GM12878 (cell line): ENCODE measurements around the gene NUP50. TPM values are rescaled to one million over a fixed set of nuclear protein-coding genes. Genes with fewer than 3 reads are reported as not detected.

Experiments
- ATAC-seq: fragments of 200-7000 bp; cut with Tn5 transposase; 3 replicates; pipeline ENCODE4 v1.9.1; 2020; ENCODE audit warnings: mild to moderate bottlenecking, moderate library complexity
- BruUV-seq: library from RNA; stranded (reverse); fragments of 400-500 nt; replicated peaks from 2 replicates; lab custom pipeline; 2021; lab: Mats Ljungman, UMichigan
- CTCF ChIA-PET: fragments of 300-600 bp; sonication (Branson Sonifier 250); formaldehyde crosslinking; extraction: SDS; loops from one replicate; lab custom pipeline; 2021; ENCODE audit warnings: inconsistent platforms; lab: Yijun Ruan, JAX
- POLR2A ChIA-PET: fragments of 350-600 bp; formaldehyde crosslinking; extraction: SDS; loops from one replicate; lab custom pipeline; 2021; ENCODE audit warnings: inconsistent platforms; lab: Charles Lee
- RAD21 ChIA-PET: fragments of 300-600 bp; sonication (Branson Sonifier 250); formaldehyde crosslinking; loops from one replicate; lab custom pipeline; 2023; ENCODE audit warnings: antibody characterized with exemption; ENCODE audit not compliant: unreplicated experiment; lab: Charles Lee
- SMC1A ChIA-PET: fragments of 300-600 bp; sonication (Branson Sonifier 250); formaldehyde crosslinking; loops from one replicate; lab custom pipeline; 2023; ENCODE audit not compliant: unreplicated experiment, uncharacterized antibody; lab: Charles Lee
- DNase-seq: peaks from one replicate; pipeline ENCODE4 v3.0.0-alpha.2; 2011; ENCODE audit warnings: low read depth, low spot score
- FAIRE-seq: peaks from 3 replicates; lab custom pipeline; 2011; peaks lifted over from hg19 to GRCh38; lab: Jason Lieb, UNC
- H2AFZ ChIP-seq: 2 replicates; pipeline ENCODE4 v1.6.0; 2011; ENCODE audit warnings: low read depth, low read length, control low read depth; ENCODE audit not compliant: control insufficient read depth
- H3K27ac ChIP-seq: 2 replicates; pipeline ENCODE4 v1.5.1; 2011; ENCODE audit warnings: control low read depth; ENCODE audit not compliant: control insufficient read depth, insufficient read depth
- H3K27me3 ChIP-seq, 2 experiments: replicated peaks in 1 of 2; 2 replicates each; pipeline versions ENCODE4 v1.6.0 to v1.6.1; 2011; ENCODE audit warnings: low read length in 1 of 2; ENCODE audit not compliant: control insufficient read depth in 2 of 2, insufficient read depth in 2 of 2
- H3K36me3 ChIP-seq, 2 experiments: 2 replicates each; pipeline ENCODE4 v1.5.1; 2011; ENCODE audit warnings: low read length in 1 of 2; ENCODE audit not compliant: control insufficient read depth in 2 of 2, insufficient read depth in 2 of 2
- H3K4me1 ChIP-seq: 2 replicates; pipeline ENCODE4 v1.6.1; 2011; ENCODE audit warnings: mild to moderate bottlenecking, low read length, moderate library complexity, mixed read lengths; ENCODE audit not compliant: control insufficient read depth, insufficient read depth
- H3K4me2 ChIP-seq: 2 replicates; pipeline ENCODE4 v1.6.0; 2011; ENCODE audit warnings: control low read depth; ENCODE audit not compliant: control insufficient read depth, insufficient read depth
- H3K4me3 ChIP-seq: fragments of 200-600 bp; sonication (generic); 2 replicates; pipeline ENCODE4 v1.5.1; 2016
- H3K79me2 ChIP-seq: 2 replicates; pipeline ENCODE4 v1.6.0; 2011; ENCODE audit warnings: low read length; ENCODE audit not compliant: control insufficient read depth, insufficient read depth
- H3K9ac ChIP-seq: 2 replicates; pipeline ENCODE4 v1.8.0; 2011; ENCODE audit warnings: low read length, control low read depth, mixed read lengths; ENCODE audit not compliant: control insufficient read depth, insufficient read depth
- H3K9me3 ChIP-seq: replicated peaks from 3 replicates; pipeline ENCODE4 v1.5.1; 2011; ENCODE audit warnings: mild to moderate bottlenecking, low read length; ENCODE audit not compliant: control insufficient read depth, insufficient read depth
- H4K20me1 ChIP-seq: 2 replicates; pipeline ENCODE4 v1.6.0; 2011; ENCODE audit not compliant: control insufficient read depth, insufficient read depth
- ATF7 ChIP-seq: fragments of 450-650 bp; IDR thresholded peaks from 2 replicates; pipeline ENCODE4 v1.6.1; 2016; ENCODE audit warnings: low read depth, mild to moderate bottlenecking
- ESRRA ChIP-seq: IDR thresholded peaks from 2 replicates; pipeline ENCODE4 v1.6.1; 2012; ENCODE audit warnings: mild to moderate bottlenecking, low read length, improper control_type of control experiment
- MYC ChIP-seq: IDR thresholded peaks from 2 replicates; pipeline ENCODE4 v1.6.1; 2011; ENCODE audit warnings: mild to moderate bottlenecking, low read length, moderate library complexity, inconsistent platforms; ENCODE audit not compliant: insufficient read depth, insufficient replicate concordance, insufficient read length, severe bottlenecking
- NFIC ChIP-seq: IDR thresholded peaks from 2 replicates; pipeline ENCODE4 v1.6.1; 2012; ENCODE audit warnings: low read depth, mild to moderate bottlenecking, inconsistent platforms, low read length, moderate library complexity
- TCF7 ChIP-seq: IDR thresholded peaks from 2 replicates; pipeline ENCODE4 v1.6.1; 2014; ENCODE audit warnings: antibody characterized with exemption, borderline replicate concordance
- ZNF24 ChIP-seq: fragments of 450-650 bp; IDR thresholded peaks from 2 replicates; pipeline ENCODE4 v1.6.1; 2017; ENCODE audit warnings: antibody characterized with exemption, mild to moderate bottlenecking
- WGBS: methylation state at CpG from one replicate; pipeline ENCODE4 v1.1.6; 2016; ENCODE audit warnings: low lambda C conversion rate; ENCODE audit not compliant: insufficient replicate concordance, insufficient coverage; ENCODE audit errors: missing lambda C conversion rate; 5-methylcytosine and 5-hydroxymethylcytosine counted together
- in situ Hi-C: fragments of 300-500 bp; cut with MboI; formaldehyde crosslinking; loops from 9 replicates; pipeline ENCODE4 v1.14.3; 2018; ENCODE audit warnings: mixed read lengths
- intact Hi-C: fragments of 100-400 bp; cut with micrococcal nuclease; formaldehyde crosslinking; loops from one replicate; pipeline ENCODE4 v1.14.2; 2022; ENCODE audit not compliant: unreplicated experiment
- polyA plus RNA-seq, 11 experiments: library from polyadenylated mRNA; depleted of rRNA in 4 of 11; unstranded in 6 of 11; stranded (reverse) in 5 of 11; fragments of >200 nt; fragmentation: Nextera tagmentation in 4 of 11; fragmentation: Illumina TruSeq in 1 of 11; extraction: Ambion mirVana in 4 of 11; extraction: Trizol in 1 of 11; gene quantifications; 1 replicate in 1 of 11; 2 replicates in 10 of 11; pipeline versions ENCODE4 v1.2.1 to v1.2.3, GENCODE V29; 2011 to 2016; ENCODE audit warnings: inconsistent platforms in 2 of 11, missing spikeins in 2 of 11, low read depth in 1 of 11
- total RNA-seq, 4 experiments: library from RNA; depleted of rRNA in 3 of 4; stranded (reverse); fragments of >200 nt in 3 of 4; fragmentation: Illumina TruSeq in 1 of 4; extraction: Trizol in 1 of 4; gene quantifications; 2 replicates each; pipeline versions ENCODE4 v1.2.1 to v1.2.3, GENCODE V29; 2013 to 2021
- TF ChIP-seq, protein P1 (sequence below): IDR thresholded peaks from 2 replicates; pipeline ENCODE4 v1.6.1; 2012; ENCODE audit warnings: improper control_type of control experiment, low read depth, low read length; ENCODE audit not compliant: insufficient replicate concordance

The NUP50 gene
- total and polyA plus RNA-seq, 10 of the 15 experiments (the other 5 are each of a cell fraction or from before 2014, with no cell fraction given) = 36.8 to 125 (median 78.8) TPM

DNA sequence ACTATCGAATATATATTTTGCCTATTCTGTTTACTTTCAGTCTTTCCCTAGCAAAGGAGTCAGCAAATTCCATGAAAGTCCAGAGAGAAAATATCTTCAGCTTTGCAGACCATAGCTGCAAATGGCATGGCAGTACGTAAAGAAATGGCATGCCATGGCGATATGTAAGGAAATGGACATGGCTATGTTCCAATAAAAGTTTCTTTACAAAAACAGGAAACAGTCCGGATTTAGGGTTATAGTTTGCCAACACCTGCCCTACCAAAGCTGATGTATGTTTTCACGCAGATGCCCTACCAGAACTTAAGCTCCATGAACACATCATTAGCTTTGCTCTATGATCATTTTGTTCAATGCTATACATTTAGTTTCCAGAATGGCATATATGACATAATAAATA is 57.5 kb downstream of the NUP50 start:
- no peak overlapping the region for H3K27ac ChIP-seq
- TF ChIP-seq MYC (no peak), TCF7 (no peak), ESRRA (no peak), ATF7 (no peak), NFIC (no peak), ZNF24 (no peak)
- TF ChIP-seq, protein P1, sequence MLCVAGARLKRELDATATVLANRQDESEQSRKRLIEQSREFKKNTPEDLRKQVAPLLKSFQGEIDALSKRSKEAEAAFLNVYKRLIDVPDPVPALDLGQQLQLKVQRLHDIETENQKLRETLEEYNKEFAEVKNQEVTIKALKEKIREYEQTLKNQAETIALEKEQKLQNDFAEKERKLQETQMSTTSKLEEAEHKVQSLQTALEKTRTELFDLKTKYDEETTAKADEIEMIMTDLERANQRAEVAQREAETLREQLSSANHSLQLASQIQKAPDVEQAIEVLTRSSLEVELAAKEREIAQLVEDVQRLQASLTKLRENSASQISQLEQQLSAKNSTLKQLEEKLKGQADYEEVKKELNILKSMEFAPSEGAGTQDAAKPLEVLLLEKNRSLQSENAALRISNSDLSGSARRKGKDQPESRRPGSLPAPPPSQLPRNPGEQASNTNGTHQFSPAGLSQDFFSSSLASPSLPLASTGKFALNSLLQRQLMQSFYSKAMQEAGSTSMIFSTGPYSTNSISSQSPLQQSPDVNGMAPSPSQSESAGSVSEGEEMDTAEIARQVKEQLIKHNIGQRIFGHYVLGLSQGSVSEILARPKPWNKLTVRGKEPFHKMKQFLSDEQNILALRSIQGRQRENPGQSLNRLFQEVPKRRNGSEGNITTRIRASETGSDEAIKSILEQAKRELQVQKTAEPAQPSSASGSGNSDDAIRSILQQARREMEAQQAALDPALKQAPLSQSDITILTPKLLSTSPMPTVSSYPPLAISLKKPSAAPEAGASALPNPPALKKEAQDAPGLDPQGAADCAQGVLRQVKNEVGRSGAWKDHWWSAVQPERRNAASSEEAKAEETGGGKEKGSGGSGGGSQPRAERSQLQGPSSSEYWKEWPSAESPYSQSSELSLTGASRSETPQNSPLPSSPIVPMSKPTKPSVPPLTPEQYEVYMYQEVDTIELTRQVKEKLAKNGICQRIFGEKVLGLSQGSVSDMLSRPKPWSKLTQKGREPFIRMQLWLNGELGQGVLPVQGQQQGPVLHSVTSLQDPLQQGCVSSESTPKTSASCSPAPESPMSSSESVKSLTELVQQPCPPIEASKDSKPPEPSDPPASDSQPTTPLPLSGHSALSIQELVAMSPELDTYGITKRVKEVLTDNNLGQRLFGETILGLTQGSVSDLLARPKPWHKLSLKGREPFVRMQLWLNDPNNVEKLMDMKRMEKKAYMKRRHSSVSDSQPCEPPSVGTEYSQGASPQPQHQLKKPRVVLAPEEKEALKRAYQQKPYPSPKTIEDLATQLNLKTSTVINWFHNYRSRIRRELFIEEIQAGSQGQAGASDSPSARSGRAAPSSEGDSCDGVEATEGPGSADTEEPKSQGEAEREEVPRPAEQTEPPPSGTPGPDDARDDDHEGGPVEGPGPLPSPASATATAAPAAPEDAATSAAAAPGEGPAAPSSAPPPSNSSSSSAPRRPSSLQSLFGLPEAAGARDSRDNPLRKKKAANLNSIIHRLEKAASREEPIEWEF = no peak
- peaks cover 30% of the 10 kb centered on the region for H3K4me1 ChIP-seq
- H3K9me3 ChIP-seq = no peaks in the 10 kb centered on the region
- BruUV-seq = no TSS peak
- no peak overlapping the region for H3K4me2 ChIP-seq
- peaks cover 52% of the 10 kb centered on the region for H3K79me2 ChIP-seq
- H2AFZ ChIP-seq = no peak overlapping the region
- 93% methylated on average over 5 of the region's 5 CpGs for WGBS
- ChIA-PET CTCF (interaction anchor here (1.7 kb wide), 1 partner anchor 13 kb away, joined by 4 read pairs; no protein-coding TSS in a partner anchor), POLR2A (interaction anchor here (0.6 kb wide), 1 partner anchor 81 kb away, joined by 4 read pairs; no protein-coding TSS in a partner anchor), RAD21 (no interaction called here), SMC1A (interaction anchor here (1.8 kb wide), 1 partner anchor 42 kb away, joined by 7 read pairs; no protein-coding TSS in a partner anchor)
- no peaks in the 10 kb centered on the region; a peak in 1 of 4 replicates for H3K36me3 ChIP-seq
- in situ Hi-C loops = no loop called here
- no peak for FAIRE-seq
- intact Hi-C loops = no loop called here
- no peak overlapping the region for H3K9ac ChIP-seq
- no peak for DNase-seq
- H4K20me1 ChIP-seq = no peaks in the 10 kb centered on the region; the same call in 1 of the 2 replicates
- no peak overlapping the region for H3K4me3 ChIP-seq
- ATAC-seq = no peak
- H3K27me3 ChIP-seq = no peaks in the 10 kb centered on the region
